ENCODE data around the gene SLC7A1. TPM values are rescaled to one million over a fixed set of nuclear protein-coding genes. Genes with fewer than 3 reads are reported as not detected.

The SLC7A1 gene
- total RNA-seq, 3 donors from 2014 or later (not counting 1 experiment from before 2014, with no cell fraction given), result 8.7 to 12.6 (median 10.2) TPM

- Histone ChIP-seq H3K9me3 (ENCODE audit: control insufficient read depth, insufficient read depth, low read length) (no peaks in the 10 kb centered on the region), H3K27me3 (ENCODE audit: control insufficient read depth, insufficient read depth, low read length) (no peaks in the 10 kb centered on the region), H3K4me1 (ENCODE audit: control insufficient read depth, insufficient read depth, low read length) (peaks cover 9% of the 10 kb centered on the region), H3K36me3 (ENCODE audit: control insufficient read depth, insufficient read depth, low read length) (no peaks in the 10 kb centered on the region), H3K4me3 (ENCODE audit: low read length) (no peak overlapping the region), H3K27ac (ENCODE audit: low read length) (no peak overlapping the region)
- ATAC-seq, result peak in 1 of 3 donors; percentile 35
- Mint-ChIP-seq H3K27ac (no peak overlapping the region), H3K9me3 (no peaks in the 10 kb centered on the region), H3K27me3 (ENCODE audit: low read depth in 2 of 2) (peaks cover 7 to 8% of the 10 kb centered on the region in 2 donors), H3K4me3 (no peak overlapping the region), H3K36me3 (no peaks in the 10 kb centered on the region), H3K4me1 (peaks cover 0 to 2% of the 10 kb centered on the region in 2 donors)
- TF ChIP-seq CTCF (IDR thresholded peaks at IDR 0.05), result no peak
- whole genome bisulfite sequencing (ENCODE audit: insufficient coverage), result 91% methylated on average over 2 of the region's 2 CpGs
- intact Hi-C loops (cut with micrococcal nuclease), result no loop called here
- no peak for DNase-seq
Measured at GRCh38 chr13:29491248-29491647, 104.2 kb downstream of the SLC7A1 start.

- Mint-ChIP-seq H3K27ac (no peak overlapping the region), H3K36me3 (no peaks in the 10 kb centered on the region), H3K4me1 (no peaks in the 10 kb centered on the region), H3K4me3 (no peak overlapping the region), H3K9me3 (no peaks in the 10 kb centered on the region), H3K27me3 (ENCODE audit: low read depth in 2 of 2) (peaks cover 3 to 8% of the 10 kb centered on the region in 2 donors)
- intact Hi-C loops (cut with micrococcal nuclease), result no loop called here
- H3K4me3 ChIP-seq (ENCODE audit: low read length), result no peak overlapping the region
- DNase-seq (no peak), ATAC-seq (no peak)
- peaks cover 2% of the 10 kb centered on the region for H3K4me1 ChIP-seq (ENCODE audit: control insufficient read depth, insufficient read depth, low read length)
- no peaks in the 10 kb centered on the region for H3K9me3 ChIP-seq (ENCODE audit: control insufficient read depth, insufficient read depth, low read length)
- no peak for TF ChIP-seq CTCF (IDR thresholded peaks at IDR 0.05)
- H3K27ac ChIP-seq (ENCODE audit: low read length), result no peak overlapping the region
- no peaks in the 10 kb centered on the region for H3K36me3 ChIP-seq (ENCODE audit: control insufficient read depth, insufficient read depth, low read length)
- 96% methylated on average over 9 of the region's 9 CpGs for WGBS (ENCODE audit: insufficient coverage)
- no peaks in the 10 kb centered on the region for H3K27me3 ChIP-seq (ENCODE audit: control insufficient read depth, insufficient read depth, low read length)
Measured at GRCh38 chr13:29490561-29490885, 105.0 kb downstream of the SLC7A1 start.

- ATAC-seq, result no peak
- H3K4me3 Mint-ChIP-seq, result no peak overlapping the region
- intact Hi-C loops (cut with micrococcal nuclease), result no loop called here
Measured at GRCh38 chr13:29489650-29490560, 105.6 kb downstream of the SLC7A1 start.

More at GRCh38 chr13:29489650-29490560, 105.6 kb downstream of the SLC7A1 start:
- Histone ChIP-seq H3K4me3 (ENCODE audit: low read length) (no peak overlapping the region), H3K27ac (ENCODE audit: low read length) (no peak overlapping the region), H3K27me3 (ENCODE audit: control insufficient read depth, insufficient read depth, low read length) (no peaks in the 10 kb centered on the region), H3K4me1 (ENCODE audit: control insufficient read depth, insufficient read depth, low read length) (no peaks in the 10 kb centered on the region), H3K9me3 (ENCODE audit: control insufficient read depth, insufficient read depth, low read length) (no peaks in the 10 kb centered on the region), H3K36me3 (ENCODE audit: control insufficient read depth, insufficient read depth, low read length) (no peaks in the 10 kb centered on the region)
- Mint-ChIP-seq H3K4me1 (no peaks in the 10 kb centered on the region), H3K27ac (no peak overlapping the region), H3K27me3 (ENCODE audit: low read depth in 2 of 2) (peaks cover 3 to 8% of the 10 kb centered on the region in 2 donors), H3K36me3 (no peaks in the 10 kb centered on the region), H3K9me3 (no peaks in the 10 kb centered on the region)
- 86% methylated on average over 13 of the region's 14 CpGs for WGBS (ENCODE audit: insufficient coverage)
- no peak for TF ChIP-seq CTCF (IDR thresholded peaks at IDR 0.05)
- DNase-seq, result no peak
